Aorta (tissue), 5 donors: ENCODE measurements around the gene GCNT2. TPM values are rescaled to one million over a fixed set of nuclear protein-coding genes. Genes with fewer than 3 reads are reported as not detected.
A peak's percentile ranks its signal among the peaks of the same experiment; 100 is the strongest.
"Not testable (repeated sequence)": the region's sequence is repeated elsewhere in the genome, so short reads cannot be mapped to it uniquely, and the experiment has no call there.

Source experiments
- ATAC-seq: fragments of 200-7000 bp; cut with Tn5 transposase; one replicate; pipeline ENCODE4 v1.9.1; 2022; ENCODE audit warnings: moderate library complexity; ENCODE audit not compliant: low FRiP score
- DNase-seq, 2 donors: peaks; one replicate each; pipeline ENCODE4 v3.0.0-alpha.2; 2020
- H3K27ac ChIP-seq, 2 donors: one replicate each; pipeline ENCODE4 v1.5.1; 2013; ENCODE audit warnings: low read length in 2 of 2, mild to moderate bottlenecking in 2 of 2, moderate library complexity in 2 of 2, control low read depth in 1 of 2, inconsistent platforms in 1 of 2, low read depth in 1 of 2
- H3K27me3 ChIP-seq, 2 donors: one replicate each; pipeline ENCODE4 v1.6.1; 2013; ENCODE audit warnings: control low read depth in 1 of 2, low read length in 1 of 2, mild to moderate bottlenecking in 1 of 2, moderate library complexity in 1 of 2; ENCODE audit not compliant: insufficient read depth in 2 of 2, control insufficient read depth in 1 of 2
- H3K36me3 ChIP-seq, 2 donors: one replicate each; pipeline ENCODE4 v1.6.1; 2013; ENCODE audit warnings: control low read depth in 1 of 2, low read length in 1 of 2, mild to moderate bottlenecking in 1 of 2; ENCODE audit not compliant: insufficient read depth in 2 of 2, control insufficient read depth in 1 of 2
- H3K4me1 ChIP-seq, 2 donors: one replicate each; pipeline ENCODE4 v1.6.1; 2013; ENCODE audit warnings: low read length in 2 of 2, control low read depth in 1 of 2, mild to moderate bottlenecking in 1 of 2, moderate library complexity in 1 of 2; ENCODE audit not compliant: insufficient read depth in 2 of 2, control insufficient read depth in 1 of 2
- H3K4me3 ChIP-seq, 2 donors: one replicate each; pipeline ENCODE4 v1.5.1; 2013; ENCODE audit warnings: low read length in 2 of 2, control low read depth in 1 of 2, mild to moderate bottlenecking in 1 of 2
- H3K9me3 ChIP-seq: one replicate; pipeline ENCODE4 v1.6.1; 2013; ENCODE audit warnings: mild to moderate bottlenecking, low read length; ENCODE audit not compliant: control insufficient read depth
- WGBS, 2 donors: extraction: QIAGEN DNeasy Blood & Tissue Kit; methylation state at CpG; one replicate each; pipeline ENCODE4 v1.1.7; 2013; 5-methylcytosine and 5-hydroxymethylcytosine counted together
- intact Hi-C, 2 donors: fragments of 100-400 bp; cut with DNase I; formaldehyde crosslinking; loops; one replicate each; pipeline versions ENCODE4 v1.14.2 to v1.15.0; 2022
- polyA plus RNA-seq, 2 donors: library from polyadenylated mRNA; stranded (reverse); fragments of 200-250 nt; gene quantifications; one replicate each; pipeline ENCODE4 v1.2.3, GENCODE V29; 2013
- total RNA-seq, 2 donors: library from RNA; stranded (reverse); fragmentation: NEBNext Ultra II Directional; extraction: Animal tissue kit (Norgen Biotek cat#: 25700); gene quantifications; one replicate each; pipeline ENCODE4 v1.2.1, GENCODE V29; 2021
- donor health status: healthy with polysubstance abuse.
- donor health status: Bipolar disorder and iron deficiency.
- donor health status: DM: no; HTN: no; CAD: no.
- donor health status: DM: no; HTN: no; CAD: no.
- donor health status: DM: yes; HTN: yes; CAD: no.

The GCNT2 gene
- total and polyA plus RNA-seq, 4 donors = 3.4 to 18.6 (median 9.2) TPM

DNA sequence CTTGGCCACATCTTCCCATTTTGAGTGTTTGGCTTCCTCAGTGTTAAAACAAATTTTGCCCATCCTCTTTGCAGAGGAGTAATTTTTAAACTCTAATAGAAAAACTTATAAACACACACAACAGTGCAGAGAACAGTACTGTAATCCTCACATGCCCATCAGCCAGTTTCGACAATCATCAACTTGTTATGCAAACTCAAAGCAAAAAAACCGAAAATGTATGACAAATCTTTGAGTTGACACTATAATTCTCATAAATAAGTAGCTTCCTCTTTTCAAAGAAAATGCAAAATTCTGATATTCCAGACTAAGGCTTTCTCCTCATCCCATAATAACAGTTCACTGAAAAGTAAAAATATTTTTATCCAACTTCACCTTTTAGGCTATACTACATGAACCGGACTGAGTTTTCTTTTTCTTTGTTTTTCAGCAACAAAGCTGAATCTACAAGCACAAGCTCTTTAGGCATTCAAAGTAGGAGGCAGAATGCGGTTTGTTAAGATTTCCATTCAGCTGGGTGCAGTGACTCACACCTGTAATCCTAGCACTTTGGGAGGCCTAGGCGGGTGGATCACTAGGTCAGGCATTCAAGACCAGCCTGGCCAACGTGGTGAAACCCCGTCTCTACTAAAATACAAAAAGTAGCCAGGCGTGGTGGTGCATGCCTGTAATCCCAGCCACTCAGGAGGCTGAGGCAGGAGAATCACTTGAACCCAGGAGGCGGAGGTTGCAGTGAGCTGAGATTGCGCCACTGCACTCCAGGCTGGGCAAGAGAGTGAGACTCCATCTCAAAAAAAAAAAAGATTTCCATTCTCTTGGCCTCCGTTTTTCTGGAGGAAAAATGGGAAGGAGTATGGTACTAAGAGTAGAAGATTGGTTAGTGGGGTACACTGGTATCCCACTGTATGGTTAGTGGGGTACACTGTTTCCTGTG is 74.8 kb downstream of the GCNT2 start:
- WGBS, 2 donors = 90 to 93% methylated on average over 11 of the region's 11 CpGs
- Histone ChIP-seq H3K9me3 (no peaks in the 10 kb centered on the region), H3K27me3 (no peaks in the 10 kb centered on the region), H3K4me3 (no peak overlapping the region), H3K36me3 (no peaks in the 10 kb centered on the region), H3K4me1 (peaks cover 0 to 3% of the 10 kb centered on the region in 2 donors), H3K27ac (no peak overlapping the region)
- no peak for ATAC-seq
- intact Hi-C loops = no loop called here
- no peak for DNase-seq

DNA sequence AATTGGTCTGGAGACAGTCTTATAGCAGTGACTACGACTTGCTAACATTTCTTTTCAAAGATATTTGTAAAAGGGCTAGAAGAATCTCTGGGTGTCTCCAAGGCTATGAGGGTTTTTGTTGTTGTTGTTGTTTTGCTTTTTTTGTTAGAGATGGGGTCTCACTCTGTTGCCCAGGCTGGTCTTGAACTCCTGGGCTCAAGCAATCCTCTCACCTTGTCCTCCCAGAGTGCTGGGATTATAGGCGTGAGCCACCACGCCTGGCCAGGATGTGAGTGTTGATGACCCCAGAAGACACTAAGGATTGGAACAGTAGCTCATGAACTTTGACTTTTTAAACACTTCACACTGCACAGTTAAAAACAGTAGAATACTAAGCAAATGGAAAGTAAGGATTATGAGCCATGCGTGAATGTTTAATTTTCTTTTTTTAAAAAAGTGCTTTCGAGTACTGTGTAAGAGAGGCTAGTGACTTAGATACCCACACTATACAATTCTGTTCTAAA is 76.4 kb downstream of the GCNT2 start:
- H3K4me3 ChIP-seq = no peak overlapping the region
- WGBS, 2 donors = 96 to 97% methylated on average over 5 of the region's 5 CpGs
- H3K27me3 ChIP-seq = no peaks in the 10 kb centered on the region
- intact Hi-C loops = no loop called here
- no peak for ATAC-seq
- no peaks in the 10 kb centered on the region for H3K9me3 ChIP-seq
- H3K27ac ChIP-seq = no peak overlapping the region
- H3K4me1 ChIP-seq = peaks cover 0 to 3% of the 10 kb centered on the region in 2 donors
- DNase-seq = no peak
- H3K36me3 ChIP-seq = no peaks in the 10 kb centered on the region

DNA sequence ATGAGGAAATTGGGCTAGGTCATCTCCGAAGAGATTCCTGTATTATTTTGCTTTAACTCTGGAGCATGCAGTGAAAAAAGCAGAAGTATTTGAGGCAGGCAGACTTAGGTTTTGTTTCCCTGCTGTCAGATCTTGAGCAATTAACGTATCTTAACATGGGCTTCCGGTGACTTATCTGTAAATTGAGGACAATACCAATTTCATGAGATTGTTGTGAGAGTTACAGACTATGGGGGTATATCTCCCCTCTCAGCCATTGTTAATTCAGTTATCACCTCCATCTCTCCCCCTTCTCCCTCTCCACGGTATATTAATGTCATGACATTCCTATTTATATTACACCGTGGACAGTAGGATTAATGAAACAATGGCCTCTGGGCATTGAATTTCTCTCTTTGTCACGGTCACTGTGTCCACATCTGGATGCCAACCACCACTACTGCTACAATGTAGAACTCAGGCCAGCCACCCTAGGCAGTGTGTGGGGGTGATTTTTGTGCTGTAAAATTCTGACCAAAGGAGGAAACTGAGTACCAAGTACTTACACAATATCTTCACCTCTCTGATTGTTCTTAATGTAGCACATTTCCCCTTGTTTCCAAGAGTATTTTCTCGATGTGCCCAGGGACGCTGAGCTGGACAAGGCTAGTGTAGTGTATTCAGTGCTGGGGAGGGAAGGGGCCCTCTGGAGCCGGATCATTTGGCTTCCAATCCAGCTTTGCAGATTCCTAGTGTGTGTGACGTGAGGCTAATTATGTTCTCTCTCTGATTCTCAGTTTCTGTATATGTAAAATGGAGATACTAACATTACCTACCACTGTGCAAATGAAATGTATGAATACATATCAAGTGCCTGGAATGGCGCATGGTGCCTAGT is 77.2 kb downstream of the GCNT2 start:
- H3K27ac ChIP-seq = no peak overlapping the region
- no peaks in the 10 kb centered on the region for H3K36me3 ChIP-seq
- DNase-seq (no peak), ATAC-seq (no peak)
- H3K9me3 ChIP-seq = no peaks in the 10 kb centered on the region
- WGBS, 2 donors = 48 to 63% methylated on average over 11 of the region's 11 CpGs
- no peaks in the 10 kb centered on the region for H3K27me3 ChIP-seq
- no peak overlapping the region for H3K4me3 ChIP-seq
- peaks cover 0 to 3% of the 10 kb centered on the region in 2 donors for H3K4me1 ChIP-seq
- intact Hi-C loops = no loop called here

- 95 to 96% methylated on average over 7 of the region's 7 CpGs for WGBS, 2 donors
- intact Hi-C loops = no loop called here
These were observed 77.9 kb downstream of the GCNT2 start for GRCh38 chr6:10599046-10599445.

GRCh38 chr6:10600681-10601080 is 79.5 kb downstream of the GCNT2 start:
- H3K27ac ChIP-seq, H3K4me3 ChIP-seq, H3K36me3 ChIP-seq, DNase-seq, H3K4me1 ChIP-seq, H3K27me3 ChIP-seq, H3K9me3 ChIP-seq, intact Hi-C loops, ATAC-seq: not testable (repeated sequence)
- 95 to 98% methylated on average over 5 of the region's 5 CpGs for WGBS, 2 donors

More at GRCh38 chr6:10599046-10599445, 77.9 kb downstream of the GCNT2 start:
- Histone ChIP-seq H3K4me3 (no peak overlapping the region), H3K4me1 (no peaks in the 10 kb centered on the region), H3K9me3 (no peaks in the 10 kb centered on the region), H3K27ac (no peak overlapping the region), H3K27me3 (no peaks in the 10 kb centered on the region), H3K36me3 (no peaks in the 10 kb centered on the region)
- ATAC-seq (no peak), DNase-seq (no peak)

DNA sequence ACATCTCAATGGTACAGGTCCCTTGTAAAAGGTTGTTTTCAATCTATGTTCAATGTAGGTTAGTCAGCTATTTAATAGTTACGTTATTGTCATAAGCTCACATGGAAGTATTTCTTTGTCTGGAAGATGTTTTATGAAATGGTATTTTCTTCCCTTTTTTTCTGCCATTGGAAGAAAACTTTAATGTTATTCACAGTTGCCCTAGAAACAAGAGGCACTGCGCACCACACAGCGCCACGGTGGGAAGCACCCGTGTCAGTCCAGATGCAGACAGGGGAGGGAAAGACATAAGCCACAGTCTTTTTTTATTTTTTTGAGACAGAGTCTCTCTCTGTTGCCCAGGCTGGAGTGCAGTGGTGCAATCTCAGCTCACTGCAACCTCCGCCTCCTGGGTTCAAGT is 82.1 kb downstream of the GCNT2 start:
- ATAC-seq (no peak), DNase-seq (peak in 1 of 2 donors; percentile 57)
- H3K27ac ChIP-seq = no peak overlapping the region
- H3K27me3 ChIP-seq = no peaks in the 10 kb centered on the region
- intact Hi-C loops = no loop called here
- WGBS, 2 donors = 92% methylated on average over 6 of the region's 6 CpGs
- H3K4me3 ChIP-seq = no peak overlapping the region
- H3K9me3 ChIP-seq = no peaks in the 10 kb centered on the region
- H3K4me1 ChIP-seq = peaks cover 0 to 3% of the 10 kb centered on the region in 2 donors
- H3K36me3 ChIP-seq = no peaks in the 10 kb centered on the region

DNA sequence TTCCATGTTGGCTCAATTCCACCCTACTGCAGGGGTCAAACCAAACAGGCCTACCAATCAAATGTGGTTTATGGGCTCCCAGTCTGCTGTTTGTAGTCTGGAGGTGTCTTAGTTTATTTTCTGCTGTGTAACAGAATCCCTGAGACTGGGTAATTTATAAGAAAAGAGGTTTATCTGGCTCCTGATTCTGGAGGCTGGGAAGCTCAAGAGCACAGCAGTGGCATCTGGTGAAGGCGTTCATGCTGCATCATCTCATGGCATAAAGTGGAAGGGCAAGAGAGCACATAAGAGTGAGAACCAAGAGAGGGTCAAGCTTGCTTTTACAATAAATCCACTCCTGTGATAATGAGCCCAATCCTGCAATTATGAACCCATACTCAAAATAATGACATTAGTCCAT is 87.9 kb downstream of the GCNT2 start:
- 99 to 100% methylated on average over 1 of the region's 1 CpG for whole genome bisulfite sequencing, 2 donors
- Histone ChIP-seq H3K4me1 (peaks cover 10 to 15% of the 10 kb centered on the region in 2 donors), H3K4me3 (no peak overlapping the region), H3K27ac (peak overlapping the region in 1 of 2 donors; percentile 29), H3K36me3 (no peaks in the 10 kb centered on the region), H3K9me3 (no peaks in the 10 kb centered on the region), H3K27me3 (no peaks in the 10 kb centered on the region)
- intact Hi-C loops = no loop called here
- no peak for ATAC-seq
- DNase-seq = no peak

GRCh38 chr6:10610289-10610688 is 89.1 kb downstream of the GCNT2 start:
- Histone ChIP-seq H3K36me3 (no peaks in the 10 kb centered on the region), H3K9me3 (no peaks in the 10 kb centered on the region), H3K27me3 (no peaks in the 10 kb centered on the region), H3K27ac (peak overlapping the region; percentile 14 to 67), H3K4me1 (peaks cover 10 to 15% of the 10 kb centered on the region in 2 donors), H3K4me3 (no peak overlapping the region)
- WGBS, 2 donors = 0 to 12% methylated on average over 1 of the region's 1 CpG
- DNase-seq = no peak
- intact Hi-C loops = loop anchor here in 1 of 2 donors (10.0 kb wide), 1 partner anchor 55 kb away; no protein-coding TSS in a partner anchor
- no peak for ATAC-seq
